HepG2 (cell line): ENCODE data around the gene DCST2. TPM values are rescaled to one million over a fixed set of nuclear protein-coding genes. Genes with fewer than 3 reads are reported as not detected.
"Not testable (repeated sequence)": the region's sequence is repeated elsewhere in the genome, so short reads cannot be mapped to it uniquely, and the experiment has no call there.

Experiments
- ATAC-seq: fragments of 200-7000 bp; cut with Tn5 transposase; 3 replicates; pipeline ENCODE4 v1.9.1; 2020; ENCODE audit warnings: mild to moderate bottlenecking, moderate library complexity
- BruUV-seq: library from RNA; stranded (reverse); fragments of 400-500 nt; replicated peaks from 2 replicates; lab custom pipeline; 2021; lab: Mats Ljungman, UMichigan
- CTCF ChIA-PET: fragments of 300-600 bp; formaldehyde crosslinking; extraction: SDS; loops from one replicate; lab custom pipeline; 2021; ENCODE audit warnings: low total read pairs, inconsistent platforms, low intra/inter-chr PET ratio; lab: Yijun Ruan, JAX
- POLR2A ChIA-PET: fragments of 350-600 bp; sonication (Branson Sonifier 250); formaldehyde crosslinking; loops from one replicate; lab custom pipeline; 2020; ENCODE audit warnings: antibody characterized with exemption, inconsistent platforms; lab: Yijun Ruan, JAX
- DNase-seq: peaks from one replicate; pipeline ENCODE4 v3.0.0-alpha.2; 2015; ENCODE audit warnings: low spot score
- FAIRE-seq: peaks from 3 replicates; lab custom pipeline; 2011; peaks lifted over from hg19 to GRCh38; lab: Jason Lieb, UNC
- H2AFZ ChIP-seq: one replicate; pipeline ENCODE4 v1.6.1; 2011; ENCODE audit warnings: low read length, inconsistent platforms
- H3K27ac ChIP-seq: fragments of 300-600 bp; 3 replicates; pipeline ENCODE4 v1.8.0; 2011; ENCODE audit warnings: mixed run types, mild to moderate bottlenecking, mixed read lengths, low read length, inconsistent platforms; ENCODE audit not compliant: insufficient read depth; ENCODE audit errors: extremely low read length
- H3K27me3 ChIP-seq, 2 experiments: fragments of 200-600 bp in 1 of 2; 2 replicates in 1 of 2; 3 replicates in 1 of 2; pipeline versions ENCODE4 v1.6.0 to v1.8.0; 2011; ENCODE audit warnings: low read length in 2 of 2, mild to moderate bottlenecking in 2 of 2, moderate library complexity in 2 of 2, inconsistent platforms in 1 of 2; ENCODE audit not compliant: insufficient read depth in 2 of 2, control insufficient read depth in 1 of 2
- H3K36me3 ChIP-seq, 2 experiments: fragments of 200-600 bp in 1 of 2; replicated peaks in 1 of 2; 2 replicates in 1 of 2; 3 replicates in 1 of 2; pipeline versions ENCODE4 v1.5.1 to v1.8.0; 2011; ENCODE audit warnings: low read length in 2 of 2, inconsistent platforms in 1 of 2; ENCODE audit not compliant: insufficient read depth in 2 of 2, control insufficient read depth in 1 of 2
- H3K4me1 ChIP-seq: 2 replicates; pipeline ENCODE4 v1.5.1; 2012; ENCODE audit warnings: low read length, inconsistent platforms; ENCODE audit not compliant: insufficient read depth
- H3K4me2 ChIP-seq: 2 replicates; pipeline ENCODE4 v1.6.0; 2011; ENCODE audit warnings: low read depth, low read length, inconsistent platforms
- H3K4me3 ChIP-seq, 3 experiments: fragments of 200-600 bp in 1 of 3; sonication (generic), shearing (Covaris generic) in 1 of 3; replicated peaks in 1 of 3; 2 replicates each; pipeline ENCODE4 v1.5.1; 2011 to 2016; ENCODE audit warnings: low read length in 3 of 3, inconsistent platforms in 2 of 3, low read depth in 2 of 3, mild to moderate bottlenecking in 2 of 3, control low read depth in 1 of 3, mixed read lengths in 1 of 3; ENCODE audit not compliant: insufficient read depth in 1 of 3
- H3K79me2 ChIP-seq: one replicate; pipeline ENCODE4 v1.6.1; 2011; ENCODE audit warnings: low read length, inconsistent platforms; ENCODE audit not compliant: insufficient read depth
- H3K9ac ChIP-seq: 2 replicates; pipeline ENCODE4 v1.6.0; 2011; ENCODE audit warnings: mild to moderate bottlenecking, low read depth, low read length, inconsistent platforms; ENCODE audit not compliant: insufficient read depth
- H3K9me3 ChIP-seq: 2 replicates; pipeline ENCODE4 v1.5.1; 2012; ENCODE audit warnings: mild to moderate bottlenecking, low read length
- H4K20me1 ChIP-seq: 2 replicates; pipeline ENCODE4 v1.6.0; 2011; ENCODE audit warnings: inconsistent platforms, mild to moderate bottlenecking, low read length, moderate library complexity; ENCODE audit not compliant: insufficient read depth
- GATAD2A ChIP-seq: IDR thresholded peaks from 2 replicates; pipeline ENCODE4 v1.6.1; 2016
- SAP130 ChIP-seq: IDR thresholded peaks from 2 replicates; pipeline ENCODE4 v1.6.1; 2016; ENCODE audit warnings: low read depth
- SMC3 ChIP-seq: IDR thresholded peaks from 2 replicates; pipeline ENCODE4 v1.6.1; 2011; ENCODE audit warnings: low read length, improper control_type of control experiment
- STAG1 ChIP-seq: sonication (generic); formaldehyde crosslinking; IDR thresholded peaks from 2 replicates; pipeline ENCODE4 v1.4.0; 2020; ENCODE audit warnings: missing genetic modification reagents
- TEAD3 ChIP-seq: optimal IDR thresholded peaks from 2 replicates; pipeline ENCODE3; 2016; ENCODE audit warnings: borderline replicate concordance
- ZNF362 ChIP-seq: sonication (generic); formaldehyde crosslinking; IDR thresholded peaks from 2 replicates; pipeline ENCODE4 v1.4.0; 2020; ENCODE audit warnings: missing genetic modification reagents, mild to moderate bottlenecking, borderline replicate concordance
- ZNF652 ChIP-seq: IDR thresholded peaks from 2 replicates; pipeline ENCODE4 v1.6.1; 2016; ENCODE audit warnings: low read depth, borderline replicate concordance
- WGBS: methylation state at CpG from one replicate; pipeline ENCODE4 v1.1.6; 2017; ENCODE audit warnings: low lambda C conversion rate; 5-methylcytosine and 5-hydroxymethylcytosine counted together
- in situ Hi-C: cut with HindIII; loops from 2 replicates; pipeline ENCODE4 v1.10.0; 2017; ENCODE audit warnings: low pct_unique_long_range_greater_than_20kb; ENCODE audit not compliant: extremely low pct_ligation_motif_present
- intact Hi-C: fragments of 100-400 bp; cut with micrococcal nuclease; formaldehyde crosslinking; loops from one replicate; pipeline ENCODE4 v1.10.0; 2022; ENCODE audit not compliant: unreplicated experiment
- polyA plus RNA-seq, 8 experiments: library from polyadenylated mRNA; depleted of rRNA in 3 of 8; stranded (reverse) in 7 of 8; unstranded in 1 of 8; fragments of >200 nt; fragmentation: Illumina TruSeq in 4 of 8; extraction: Trizol in 4 of 8; gene quantifications; 2 replicates each; pipeline versions ENCODE4 v1.2.1 to v1.2.3, GENCODE V29; 2011 to 2016; ENCODE audit warnings: low read depth in 4 of 8, missing spikeins in 1 of 8, mixed read lengths in 1 of 8; ENCODE audit not compliant: insufficient read depth in 1 of 8
- total RNA-seq, 5 experiments: library from RNA; depleted of rRNA; stranded (reverse); fragments of >200 nt; fragmentation: Illumina TruSeq; extraction: Trizol; gene quantifications; 2 replicates each; pipeline ENCODE4 v1.2.3, GENCODE V29; 2016; ENCODE audit warnings: low read depth in 1 of 5
- TF ChIP-seq, protein P1 (sequence below): sonication (generic); formaldehyde crosslinking; IDR thresholded peaks from 2 replicates; pipeline ENCODE4 v1.5.0; 2020; ENCODE audit warnings: mild to moderate bottlenecking, missing genetic modification reagents, moderate library complexity

Gene DCST2
- total and polyA plus RNA-seq, 2 of the 13 experiments (the other 11 are each of a cell fraction or from before 2014, with no cell fraction given), result 0.74 TPM; not detected in 1

- H3K9me3 ChIP-seq, H3K27ac ChIP-seq: not testable (repeated sequence)
- CTCF ChIA-PET, result interaction anchor here (0.6 to 1.3 kb wide), 3 partner anchors 22 to 33 kb away, joined by 3 to 10 read pairs (median 4); partner anchors contain the start of gene PYGO2
Measured at GRCh38 chr1:154995301-154995983, 38.1 kb downstream of the DCST2 start.

More at GRCh38 chr1:154995301-154995983, 38.1 kb downstream of the DCST2 start:
- not testable (repeated sequence) for H3K36me3 ChIP-seq, H3K4me3 ChIP-seq, BruUV-seq, H4K20me1 ChIP-seq, ATAC-seq, FAIRE-seq, H3K9ac ChIP-seq, H2AFZ ChIP-seq, H3K27me3 ChIP-seq, H3K79me2 ChIP-seq, H3K4me2 ChIP-seq
- TF ChIP-seq STAG1, result 0 out of 2 replicates have a peak, but pooled peaks have one; percentile 28
- TF ChIP-seq SAP130 (CRISPR knock-in tag), result 0 out of 2 replicates have a peak, but pooled peaks have one; percentile 15
- TF ChIP-seq GATAD2A (CRISPR knock-in tag), result 0 out of 2 replicates have a peak, but pooled peaks have one; percentile 14
- TF ChIP-seq, protein P1, sequence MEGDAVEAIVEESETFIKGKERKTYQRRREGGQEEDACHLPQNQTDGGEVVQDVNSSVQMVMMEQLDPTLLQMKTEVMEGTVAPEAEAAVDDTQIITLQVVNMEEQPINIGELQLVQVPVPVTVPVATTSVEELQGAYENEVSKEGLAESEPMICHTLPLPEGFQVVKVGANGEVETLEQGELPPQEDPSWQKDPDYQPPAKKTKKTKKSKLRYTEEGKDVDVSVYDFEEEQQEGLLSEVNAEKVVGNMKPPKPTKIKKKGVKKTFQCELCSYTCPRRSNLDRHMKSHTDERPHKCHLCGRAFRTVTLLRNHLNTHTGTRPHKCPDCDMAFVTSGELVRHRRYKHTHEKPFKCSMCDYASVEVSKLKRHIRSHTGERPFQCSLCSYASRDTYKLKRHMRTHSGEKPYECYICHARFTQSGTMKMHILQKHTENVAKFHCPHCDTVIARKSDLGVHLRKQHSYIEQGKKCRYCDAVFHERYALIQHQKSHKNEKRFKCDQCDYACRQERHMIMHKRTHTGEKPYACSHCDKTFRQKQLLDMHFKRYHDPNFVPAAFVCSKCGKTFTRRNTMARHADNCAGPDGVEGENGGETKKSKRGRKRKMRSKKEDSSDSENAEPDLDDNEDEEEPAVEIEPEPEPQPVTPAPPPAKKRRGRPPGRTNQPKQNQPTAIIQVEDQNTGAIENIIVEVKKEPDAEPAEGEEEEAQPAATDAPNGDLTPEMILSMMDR (CRISPR knock-in tag), result peak; percentile 49
- peak; percentile 52; the same call in 1 of the 2 replicates for TF ChIP-seq ZNF362
- TF ChIP-seq ZNF652 (CRISPR knock-in tag), result peak; percentile 67; the same call in 1 of the 2 replicates
- peak; percentile 28 for TF ChIP-seq TEAD3
- TF ChIP-seq SMC3, result 0 out of 2 replicates have a peak, but pooled peaks have one; percentile 34
- intact Hi-C loops, result loop anchor here (5.0 kb wide), 1 partner anchor 67 kb away; the partner anchor contains the start of gene EFNA4
- in situ Hi-C loops, result loop anchor here (5.0 kb wide), 1 partner anchor 33 kb away; the partner anchor contains the start of gene PYGO2
- peaks cover 18% of the 10 kb centered on the region for H3K4me1 ChIP-seq
- POLR2A ChIA-PET, result interaction anchor here (1.5 to 4.2 kb wide), 3 partner anchors 22 to 34 kb away, joined by 4 to 34 read pairs (median 8); partner anchors contain the start of genes PYGO2 and SHC1
- WGBS, result 63% methylated on average over 13 of the region's 13 CpGs
- DNase-seq, result peak; percentile 57
